Choroid plexus epithelial cell (primary cell): Measurements from ENCODE around the gene AP3S1.

Source experiments
- DNase-seq: peaks from one replicate; pipeline ENCODE4 v3.0.0-alpha.2; 2010; ENCODE audit warnings: low read depth
- H3K4me3 ChIP-seq: 2 replicates; pipeline ENCODE4 v1.5.1; 2011; ENCODE audit warnings: low read depth, mild to moderate bottlenecking, control low read depth, low read length, moderate library complexity
- CTCF ChIP-seq: conservative IDR thresholded peaks from 2 replicates; pipeline ENCODE4 v1.5.1; 2011; ENCODE audit warnings: low read depth, mild to moderate bottlenecking, control low read depth, inconsistent platforms, low read length, moderate library complexity

Gene AP3S1

GRCh38 chr5:115962565-115963402 is 121.0 kb downstream of the AP3S1 start:
- no peak for DNase-seq
- no peak for TF ChIP-seq CTCF
- H3K4me3 ChIP-seq = peak overlapping the region; percentile 61

GRCh38 chr5:115963566-115963965 is 121.8 kb downstream of the AP3S1 start:
- peak; percentile 50 for TF ChIP-seq CTCF
- H3K4me3 ChIP-seq = no peak overlapping the region
- peak; percentile 60 for DNase-seq
